Activated T-cell treated with anti-CD3 and anti-CD28 coated beads for 48 hours (primary cell): ENCODE measurements around the gene ABHD14A.

Experiments used
- DNase-seq: peaks from one replicate; pipeline ENCODE4 v3.0.0-alpha.2; 2020; ENCODE audit warnings: low read depth

The ABHD14A gene

DNA sequence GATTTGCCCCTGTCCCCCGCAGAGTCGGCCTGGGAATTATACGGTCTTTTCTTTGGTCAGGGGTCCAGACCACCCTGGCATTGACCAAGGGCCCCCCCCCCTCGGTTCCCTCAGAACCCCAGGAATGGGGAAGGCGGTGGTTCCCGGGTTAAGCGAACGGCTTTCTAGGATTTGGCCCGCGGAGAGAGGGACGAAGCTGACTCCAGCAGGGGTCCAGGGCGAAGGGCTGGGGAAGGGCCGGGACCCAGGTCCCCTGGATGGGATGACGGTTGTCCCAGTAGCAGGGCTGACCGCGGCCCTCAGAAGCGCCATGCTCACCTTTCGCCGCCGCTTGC lies 33.4 kb upstream of the ABHD14A start:
- DNase-seq = no peak

DNA sequence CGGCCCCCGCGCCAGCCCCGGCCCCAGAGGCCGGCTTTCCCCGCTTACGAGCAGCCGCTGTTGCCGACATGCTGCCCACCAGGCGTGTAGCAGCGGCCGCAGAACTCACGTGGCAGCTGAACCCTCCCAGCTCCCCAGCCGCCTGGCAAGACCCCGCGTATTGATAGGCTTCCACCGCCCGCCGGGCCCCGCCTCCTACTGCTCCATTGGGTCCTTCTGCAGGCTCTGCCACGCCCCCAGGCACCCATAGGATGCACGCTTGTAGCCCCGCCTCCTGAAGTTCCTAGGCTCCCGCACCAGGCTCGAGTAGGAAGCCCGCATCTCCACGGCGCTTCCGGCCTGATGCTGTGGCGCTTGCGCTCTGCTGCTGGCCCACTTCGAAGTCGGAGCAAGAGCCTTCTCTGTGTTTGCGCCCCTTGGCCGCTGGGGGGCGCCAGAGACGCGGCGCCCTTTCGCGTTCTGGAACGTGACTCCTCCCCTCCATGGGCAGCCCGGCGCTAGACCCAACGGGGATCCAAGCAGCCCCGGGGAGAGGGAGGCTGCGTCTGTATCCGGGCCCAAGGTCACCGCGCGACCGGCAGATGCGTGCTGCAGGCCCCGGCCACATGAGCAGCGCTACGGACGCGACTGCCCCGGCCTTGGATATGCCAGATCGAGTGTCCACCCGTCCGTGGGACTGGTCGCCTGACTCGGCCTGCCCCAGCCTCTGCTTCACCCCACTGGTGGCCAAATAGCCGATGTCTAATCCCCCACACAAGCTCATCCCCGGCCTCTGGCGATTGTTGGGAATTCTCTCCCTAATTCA lies 32.9 kb upstream of the ABHD14A start, which contains the start of the genes PARP3 and RRP9:
TSS of gene PARP3 (plus strand) at position 566 of the 805 bp plus-strand sequence. CDS start 993 bp downstream, outside the sequence.
TSS of gene RRP9 (minus strand) at position 107 of the 805 bp plus-strand sequence. CDS start at position 70, 37 bp downstream.
- DNase-seq = peak; percentile 99

DNA sequence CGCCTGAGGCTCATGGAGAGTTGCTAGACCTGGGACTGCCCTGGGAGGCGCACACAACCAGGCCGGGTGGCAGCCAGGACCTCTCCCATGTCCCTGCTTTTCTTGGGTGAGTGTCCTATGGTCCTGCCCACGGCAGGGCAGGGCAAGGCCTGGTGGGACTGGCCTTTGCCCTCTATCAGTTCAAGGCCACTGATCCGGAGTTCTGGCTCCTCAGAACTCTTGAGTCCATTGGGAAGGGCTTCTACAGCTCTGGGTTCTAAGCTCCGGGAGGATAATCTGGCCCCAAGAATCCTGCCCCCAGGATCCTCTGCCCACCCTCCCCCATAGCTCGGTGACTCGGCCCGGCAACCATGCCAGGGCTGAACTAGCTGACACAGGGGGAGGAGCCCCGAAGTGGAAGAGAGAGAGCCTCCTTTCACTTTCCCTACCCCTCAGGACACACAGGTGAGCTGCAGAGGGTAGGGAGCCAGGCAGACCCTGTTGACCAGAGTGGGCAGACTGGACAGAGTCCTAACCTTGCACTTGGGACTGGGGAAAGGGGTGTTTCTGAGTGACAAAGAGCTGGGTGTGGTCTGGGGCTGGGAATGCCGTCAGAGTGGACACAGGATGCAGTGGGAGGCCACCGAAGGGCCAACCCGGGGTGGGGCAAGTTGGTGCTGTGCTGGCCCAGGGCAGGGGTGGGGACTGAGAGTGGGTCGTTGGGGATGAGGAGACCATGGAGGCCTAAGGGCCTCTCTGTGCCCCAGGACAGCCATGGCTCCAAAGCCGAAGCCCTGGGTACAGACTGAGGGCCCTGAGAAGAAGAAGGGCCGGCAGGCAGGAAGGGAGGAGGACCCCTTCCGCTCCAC lies 32.0 kb upstream of the ABHD14A start:
- peak; percentile 49 for DNase-seq

DNA sequence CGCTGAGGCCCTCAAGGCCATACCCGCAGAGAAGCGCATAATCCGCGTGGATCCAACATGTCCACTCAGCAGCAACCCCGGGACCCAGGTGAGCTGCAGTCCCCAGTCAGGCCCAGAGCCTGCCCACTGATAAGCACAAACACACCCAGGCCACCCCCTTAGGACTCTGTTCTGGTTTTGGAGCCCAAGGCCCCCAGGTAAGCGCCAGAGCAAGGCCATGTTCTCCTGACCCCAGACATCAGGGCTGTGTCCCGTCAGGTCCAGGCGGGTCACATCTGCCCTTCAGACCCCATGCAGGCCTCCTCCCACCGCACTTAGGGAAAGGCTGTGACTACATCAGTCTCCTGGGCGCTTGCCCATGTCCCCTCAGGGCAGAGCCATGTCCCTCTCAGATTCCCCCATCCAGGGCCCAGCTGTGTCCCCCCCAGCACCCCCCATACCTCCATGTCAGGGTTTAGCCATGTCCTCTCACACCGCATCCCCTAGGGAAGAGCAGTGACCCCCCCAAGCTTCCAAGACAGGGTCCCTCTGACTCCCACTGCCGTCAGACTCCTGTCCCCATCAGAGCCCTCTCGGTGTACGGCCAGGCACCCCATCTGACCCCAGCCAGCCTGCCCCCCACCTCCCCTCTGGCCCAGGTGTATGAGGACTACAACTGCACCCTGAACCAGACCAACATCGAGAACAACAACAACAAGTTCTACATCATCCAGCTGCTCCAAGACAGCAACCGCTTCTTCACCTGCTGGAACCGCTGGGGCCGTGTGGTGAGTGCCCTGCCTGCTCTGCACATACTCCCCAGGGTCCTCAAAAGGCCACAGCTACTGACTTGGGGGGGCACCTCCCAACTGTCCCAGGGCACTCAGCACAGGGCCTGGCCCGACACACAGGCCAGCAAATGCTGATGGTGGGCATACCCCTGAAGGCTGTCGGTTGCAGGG lies 31.1 kb upstream of the ABHD14A start:
- no peak for DNase-seq

DNA sequence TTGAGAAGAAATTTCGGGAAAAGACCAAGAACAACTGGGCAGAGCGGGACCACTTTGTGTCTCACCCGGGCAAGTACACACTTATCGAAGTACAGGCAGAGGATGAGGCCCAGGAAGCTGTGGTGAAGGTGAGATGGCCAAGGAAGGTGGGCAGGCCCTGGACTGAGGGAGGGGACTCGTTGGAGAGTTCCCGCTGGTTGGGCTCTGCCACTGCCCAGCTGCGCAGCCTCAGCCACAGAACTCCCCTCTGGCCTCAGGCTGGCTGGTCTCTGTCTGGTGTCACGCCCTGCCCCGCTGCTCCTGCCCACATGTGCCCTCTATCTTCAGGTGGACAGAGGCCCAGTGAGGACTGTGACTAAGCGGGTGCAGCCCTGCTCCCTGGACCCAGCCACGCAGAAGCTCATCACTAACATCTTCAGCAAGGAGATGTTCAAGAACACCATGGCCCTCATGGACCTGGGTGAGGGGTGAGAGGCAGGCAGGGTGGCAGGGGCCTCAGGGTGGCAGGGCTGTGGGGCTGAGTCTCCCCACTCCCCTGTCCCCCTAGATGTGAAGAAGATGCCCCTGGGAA lies 30.3 kb upstream of the ABHD14A start:
- no peak for DNase-seq

DNA sequence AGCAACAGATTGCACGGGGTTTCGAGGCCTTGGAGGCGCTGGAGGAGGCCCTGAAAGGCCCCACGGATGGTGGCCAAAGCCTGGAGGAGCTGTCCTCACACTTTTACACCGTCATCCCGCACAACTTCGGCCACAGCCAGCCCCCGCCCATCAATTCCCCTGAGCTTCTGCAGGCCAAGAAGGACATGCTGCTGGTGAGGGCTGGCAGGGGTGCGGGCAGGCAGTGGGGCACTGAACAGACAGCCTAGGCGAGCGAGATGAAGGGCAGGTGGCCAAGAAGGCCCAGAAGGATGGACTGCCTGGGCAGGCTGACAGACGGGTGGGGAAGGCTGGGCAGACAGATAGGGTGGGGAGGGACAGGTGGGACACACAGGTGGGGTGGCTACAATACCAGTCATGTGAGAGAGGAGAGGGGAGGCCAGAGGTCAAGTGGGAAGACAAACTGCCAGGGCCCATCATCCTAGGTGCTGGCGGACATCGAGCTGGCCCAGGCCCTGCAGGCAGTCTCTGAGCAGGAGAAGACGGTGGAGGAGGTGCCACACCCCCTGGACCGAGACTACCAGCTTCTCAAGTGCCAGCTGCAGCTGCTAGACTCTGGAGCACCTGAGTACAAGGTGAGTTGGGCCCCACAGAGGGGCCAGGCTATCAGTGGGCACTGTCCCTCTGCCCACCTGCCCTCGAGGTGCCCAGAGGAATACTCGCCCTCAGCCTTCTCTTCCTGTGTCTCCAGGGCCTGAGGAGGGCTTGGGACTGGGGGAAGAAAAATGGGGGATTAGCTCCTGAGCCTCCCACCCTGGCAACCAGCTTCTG lies 29.6 kb upstream of the ABHD14A start:
- no peak for DNase-seq

DNA sequence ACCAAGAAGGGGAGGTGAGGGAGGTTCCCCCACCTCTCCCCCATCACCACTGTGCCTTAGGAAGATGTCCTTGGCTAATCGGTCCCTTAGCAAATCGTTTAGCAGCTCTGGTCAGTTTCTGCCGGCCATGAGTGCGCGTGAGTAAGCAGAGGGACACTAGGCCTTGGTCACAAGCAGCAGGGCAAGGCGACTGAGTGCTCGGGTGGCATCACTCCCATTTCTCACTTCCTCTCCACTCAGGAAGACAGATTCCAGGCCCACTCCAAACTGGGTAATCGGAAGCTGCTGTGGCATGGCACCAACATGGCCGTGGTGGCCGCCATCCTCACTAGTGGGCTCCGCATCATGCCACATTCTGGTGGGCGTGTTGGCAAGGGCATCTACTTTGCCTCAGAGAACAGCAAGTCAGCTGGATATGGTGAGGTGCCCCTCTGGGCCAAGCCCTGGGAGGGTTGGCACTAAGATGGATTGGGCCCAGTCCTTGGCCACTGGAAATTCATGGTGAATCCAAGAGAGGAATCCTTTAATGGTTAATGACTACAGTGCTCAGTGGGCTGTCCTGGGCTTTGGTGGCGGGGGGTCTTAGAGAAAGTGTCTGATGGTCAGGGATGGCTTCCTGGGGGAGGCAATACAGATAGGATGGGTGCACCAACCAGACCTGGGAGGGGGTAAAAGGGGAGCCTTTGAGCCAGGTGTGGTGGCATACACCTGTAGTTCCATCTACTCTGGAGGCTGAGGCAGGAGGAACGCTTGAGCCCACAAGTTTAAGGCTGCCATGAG lies 28.7 kb upstream of the ABHD14A start:
- no peak for DNase-seq

DNA sequence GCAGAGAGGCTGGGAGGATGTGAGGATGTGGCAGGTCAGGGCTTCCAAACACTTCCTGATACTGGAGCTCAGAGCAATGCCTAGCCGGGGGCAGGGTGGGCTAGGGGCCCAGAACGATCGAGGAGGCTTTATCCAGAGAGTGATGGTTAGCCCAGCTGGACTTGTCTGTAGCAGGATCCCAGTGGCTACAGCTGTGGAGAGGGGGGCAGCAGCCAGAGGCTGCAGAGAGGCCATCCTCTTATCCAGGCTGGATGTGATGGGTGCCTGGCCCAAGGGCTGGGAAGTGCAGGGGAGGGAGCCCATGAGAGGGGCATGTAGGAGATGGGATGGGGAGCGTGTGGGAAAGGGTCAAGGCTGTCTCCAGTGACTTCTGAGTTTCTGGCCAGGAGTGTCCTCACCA lies 28.1 kb upstream of the ABHD14A start:
- DNase-seq = no peak

DNA sequence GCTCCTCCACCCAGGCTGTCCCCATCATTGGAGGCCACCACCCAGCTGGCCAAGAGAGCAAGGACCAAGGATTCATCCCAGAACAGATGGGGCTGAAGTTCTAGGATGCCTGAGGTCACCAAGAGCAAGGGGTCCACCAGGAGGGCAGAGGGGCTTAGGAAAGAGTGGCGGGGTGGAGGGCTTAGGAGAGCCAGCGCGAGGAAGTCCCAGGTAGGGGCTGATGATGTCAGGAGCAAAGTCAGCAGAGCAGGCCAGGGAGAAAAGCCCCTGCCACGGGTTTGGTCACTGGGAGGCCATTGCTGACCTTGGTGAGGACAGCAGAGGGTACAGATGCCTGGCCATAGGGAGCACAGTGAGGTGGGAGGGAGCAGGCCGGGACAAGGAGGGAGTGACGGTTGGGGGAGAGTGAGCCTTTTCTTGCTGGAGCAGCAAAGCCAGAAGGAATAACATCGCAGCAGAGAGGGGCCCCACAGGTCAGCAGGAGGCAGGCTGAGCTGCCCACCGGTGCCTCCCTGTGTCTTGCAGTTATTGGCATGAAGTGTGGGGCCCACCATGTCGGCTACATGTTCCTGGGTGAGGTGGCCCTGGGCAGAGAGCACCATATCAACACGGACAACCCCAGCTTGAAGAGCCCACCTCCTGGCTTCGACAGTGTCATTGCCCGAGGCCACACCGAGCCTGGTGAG lies 27.5 kb upstream of the ABHD14A start:
- no peak for DNase-seq

DNA sequence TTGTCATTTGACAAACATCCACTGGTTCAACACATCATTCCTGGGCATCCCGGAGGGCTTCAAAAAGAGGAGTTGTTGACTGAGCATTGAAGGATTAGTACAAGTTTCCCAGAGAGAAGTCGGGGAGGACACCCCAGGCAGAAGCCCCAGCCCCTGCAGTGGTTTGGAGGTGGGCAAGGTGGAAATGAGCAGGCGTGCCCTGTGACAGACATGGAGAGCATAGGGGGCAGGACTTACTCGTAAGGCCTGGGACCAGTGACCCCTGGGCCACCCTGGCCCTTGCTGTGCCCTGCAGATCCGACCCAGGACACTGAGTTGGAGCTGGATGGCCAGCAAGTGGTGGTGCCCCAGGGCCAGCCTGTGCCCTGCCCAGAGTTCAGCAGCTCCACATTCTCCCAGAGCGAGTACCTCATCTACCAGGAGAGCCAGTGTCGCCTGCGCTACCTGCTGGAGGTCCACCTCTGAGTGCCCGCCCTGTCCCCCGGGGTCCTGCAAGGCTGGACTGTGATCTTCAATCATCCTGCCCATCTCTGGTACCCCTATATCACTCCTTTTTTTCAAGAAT lies 26.8 kb upstream of the ABHD14A start:
- no peak for DNase-seq

DNA sequence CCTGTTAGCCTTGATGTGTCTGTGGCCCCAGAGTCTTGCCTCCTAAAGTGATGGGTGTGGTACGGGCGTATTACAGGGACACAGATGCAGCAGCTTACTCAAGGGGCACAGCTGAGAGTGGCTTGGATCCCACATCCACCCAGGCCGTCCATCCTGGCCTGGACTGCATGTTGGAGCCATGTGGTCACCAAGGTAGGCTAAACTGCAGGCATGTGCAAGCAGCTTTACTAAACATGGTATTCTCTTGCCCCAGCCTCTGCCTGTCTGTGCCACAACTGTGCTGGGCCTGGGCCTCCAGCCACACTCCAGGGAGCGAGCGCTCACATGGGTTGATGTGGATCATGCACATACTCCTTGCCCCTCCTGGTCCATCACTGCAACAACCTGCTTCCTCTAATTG lies 25.7 kb upstream of the ABHD14A start:
- DNase-seq = no peak

DNA sequence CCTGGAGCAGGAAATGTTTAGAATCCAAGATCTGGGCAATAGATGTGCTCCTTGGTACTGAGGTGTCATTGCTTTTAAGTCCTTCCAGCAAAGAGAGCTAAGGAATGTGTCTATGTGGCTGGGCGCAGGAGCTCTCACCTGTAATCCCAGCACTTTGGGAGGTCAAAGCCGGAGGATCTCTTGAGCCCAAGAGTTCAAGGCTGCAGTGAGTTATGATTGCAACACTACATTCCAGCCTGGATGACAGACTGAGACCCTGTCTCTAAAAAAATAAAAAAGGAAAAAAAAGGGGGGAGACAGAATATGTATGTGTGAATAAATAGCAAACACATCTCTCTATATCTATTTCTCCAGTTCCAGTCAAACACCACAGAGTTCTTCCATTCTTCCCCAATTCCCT lies 24.0 kb upstream of the ABHD14A start:
- DNase-seq = no peak

DNA sequence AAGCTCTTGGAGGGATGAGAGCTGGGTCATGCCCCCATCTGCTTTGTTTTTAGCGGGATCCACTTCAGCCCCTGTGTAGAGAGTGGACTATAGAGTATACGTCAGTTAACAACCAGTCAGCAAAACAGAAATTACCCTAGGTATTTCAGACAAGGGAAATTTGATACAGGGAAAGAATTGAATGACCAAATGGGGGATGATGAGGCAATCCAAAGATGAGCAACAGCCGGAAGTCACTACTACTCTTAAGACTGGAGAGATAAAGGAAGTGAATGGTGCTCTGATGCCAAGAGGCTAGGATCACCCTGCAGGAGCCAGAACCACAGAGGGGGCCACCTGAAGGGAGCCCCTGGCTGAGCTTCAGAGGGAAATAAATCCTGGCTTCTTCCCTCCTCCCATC lies 21.4 kb upstream of the ABHD14A start:
- DNase-seq = no peak

DNA sequence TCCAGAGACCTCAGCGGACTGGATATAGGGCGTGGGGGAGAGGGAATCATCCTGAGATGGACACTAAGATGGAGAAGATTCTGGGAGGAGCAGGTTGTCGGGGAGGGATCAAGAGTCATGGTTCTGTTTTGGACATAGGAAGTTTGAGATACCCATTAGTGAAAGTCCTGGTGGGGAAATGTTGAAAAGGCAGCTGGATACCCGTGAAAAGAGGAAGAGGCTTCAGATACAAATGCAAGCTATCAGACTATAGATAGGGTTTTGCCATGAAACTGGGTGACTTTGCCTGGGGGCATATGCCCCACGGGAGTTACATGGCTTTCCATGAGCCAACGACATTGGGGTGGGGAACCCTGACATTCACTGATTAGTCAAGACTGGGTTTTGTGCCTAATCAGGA lies 20.8 kb upstream of the ABHD14A start:
- no peak for DNase-seq

DNA sequence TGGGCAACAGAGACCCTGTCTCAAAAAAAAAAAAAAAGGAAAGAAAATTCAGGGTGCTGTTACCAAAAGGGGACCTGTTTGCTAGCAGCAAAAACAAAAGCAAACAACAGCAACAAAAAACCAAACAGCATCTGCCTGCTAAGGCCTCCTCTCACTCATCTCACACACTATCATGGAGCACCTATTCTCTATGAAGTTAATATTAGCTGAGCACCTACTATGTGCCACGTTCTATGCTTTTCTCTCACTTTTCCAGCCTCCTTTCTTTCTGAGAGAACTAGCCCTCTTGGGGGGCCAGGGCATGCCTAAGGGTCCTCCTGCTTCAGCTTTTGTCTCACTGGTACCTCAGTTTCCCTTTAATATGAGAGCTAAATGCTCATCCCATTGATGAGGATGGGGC lies 20.2 kb upstream of the ABHD14A start:
- no peak for DNase-seq

DNA sequence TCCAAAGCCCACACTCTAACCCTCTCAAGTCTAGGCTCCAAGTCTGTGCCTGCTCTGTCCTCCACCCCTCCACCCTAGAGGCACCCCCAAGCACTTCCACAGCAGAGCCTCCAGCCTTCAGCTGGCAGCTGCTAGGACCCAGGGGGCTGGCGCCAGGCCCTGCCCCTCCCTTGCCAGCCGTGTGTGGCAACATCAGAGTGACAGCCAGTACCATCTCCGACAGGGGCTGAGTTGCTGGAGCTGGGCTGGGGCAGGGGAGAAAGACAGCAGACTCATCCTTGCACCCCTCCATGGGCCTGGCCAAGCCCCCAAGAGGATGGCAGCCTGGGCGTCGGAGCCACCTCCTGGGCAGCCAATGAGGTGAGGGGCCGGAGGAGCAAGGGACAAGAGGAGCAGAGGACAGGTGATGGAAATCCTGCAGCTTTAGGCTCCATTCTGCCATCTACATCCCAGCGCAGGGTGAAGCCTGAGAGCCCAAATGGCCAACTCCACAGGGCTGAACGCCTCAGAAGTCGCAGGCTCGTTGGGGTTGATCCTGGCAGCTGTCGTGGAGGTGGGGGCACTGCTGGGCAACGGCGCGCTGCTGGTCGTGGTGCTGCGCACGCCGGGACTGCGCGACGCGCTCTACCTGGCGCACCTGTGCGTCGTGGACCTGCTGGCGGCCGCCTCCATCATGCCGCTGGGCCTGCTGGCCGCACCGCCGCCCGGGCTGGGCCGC lies 19.5 kb upstream of the ABHD14A start, which contains the start of gene GPR62:
TSS of gene GPR62 (plus strand) at position 207 of the 718 bp plus-strand sequence. CDS start at position 479, 272 bp downstream.
- DNase-seq = no peak

DNA sequence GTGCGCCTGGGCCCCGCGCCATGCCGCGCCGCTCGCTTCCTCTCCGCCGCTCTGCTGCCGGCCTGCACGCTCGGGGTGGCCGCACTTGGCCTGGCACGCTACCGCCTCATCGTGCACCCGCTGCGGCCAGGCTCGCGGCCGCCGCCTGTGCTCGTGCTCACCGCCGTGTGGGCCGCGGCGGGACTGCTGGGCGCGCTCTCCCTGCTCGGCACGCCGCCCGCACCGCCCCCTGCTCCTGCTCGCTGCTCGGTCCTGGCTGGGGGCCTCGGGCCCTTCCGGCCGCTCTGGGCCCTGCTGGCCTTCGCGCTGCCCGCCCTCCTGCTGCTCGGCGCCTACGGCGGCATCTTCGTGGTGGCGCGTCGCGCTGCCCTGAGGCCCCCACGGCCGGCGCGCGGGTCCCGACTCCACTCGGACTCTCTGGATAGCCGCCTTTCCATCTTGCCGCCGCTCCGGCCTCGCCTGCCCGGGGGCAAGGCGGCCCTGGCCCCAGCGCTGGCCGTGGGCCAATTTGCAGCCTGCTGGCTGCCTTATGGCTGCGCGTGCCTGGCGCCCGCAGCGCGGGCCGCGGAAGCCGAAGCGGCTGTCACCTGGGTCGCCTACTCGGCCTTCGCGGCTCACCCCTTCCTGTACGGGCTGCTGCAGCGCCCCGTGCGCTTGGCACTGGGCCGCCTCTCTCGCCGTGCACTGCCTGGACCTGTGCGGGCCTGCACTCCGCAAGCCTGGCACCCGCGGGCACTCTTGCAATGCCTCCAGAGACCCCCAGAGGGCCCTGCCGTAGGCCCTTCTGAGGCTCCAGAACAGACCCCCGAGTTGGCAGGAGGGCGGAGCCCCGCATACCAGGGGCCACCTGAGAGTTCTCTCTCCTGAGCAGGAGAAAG lies 18.7 kb upstream of the ABHD14A start:
- DNase-seq = peak; percentile 41
